ENCODE measurements around the gene PCDHA8. TPM values are rescaled to one million over a fixed set of nuclear protein-coding genes. Genes with fewer than 3 reads are reported as not detected.

PCDHA8 gene
- total and polyA plus RNA-seq, 9 of the 15 experiments (the other 6 are each of a cell fraction or from before 2014, with no cell fraction given): not detected

GRCh38 chr5:140808889-140809291 lies 32.1 kb upstream of the PCDHA8 start:
- Histone ChIP-seq H3K9me3 (replicated peaks; ENCODE audit: control insufficient read depth, insufficient read depth, low read depth, low read length) (no peaks in the 10 kb centered on the region; the same call in 1 of the 2 replicates), H3K27ac (ENCODE audit: extremely low read depth, low read depth, low read length) (no peak overlapping the region), H3K9ac (ENCODE audit: insufficient read depth in 1 of 2, low read depth in 2 of 2, low read length in 2 of 2) (no peak overlapping the region), H3K27me3 (ENCODE audit: control insufficient read depth in 2 of 2, insufficient read depth in 2 of 2, low read length in 2 of 2) (no peaks in the 10 kb centered on the region), H3K4me3 (no peak overlapping the region), H3K36me3 (ENCODE audit: control insufficient read depth, insufficient read depth, low read length) (no peaks in the 10 kb centered on the region), H4K20me1 (replicated peaks; ENCODE audit: control insufficient read depth, insufficient read depth, low read length) (no peaks in the 10 kb centered on the region), H3K9me1 (ENCODE audit: control insufficient read depth, insufficient read depth, low read length) (no peaks in the 10 kb centered on the region), H3K4me1 (replicated peaks in 1 of 2; ENCODE audit: control insufficient read depth in 2 of 2, insufficient read depth in 2 of 2, low read length in 2 of 2) (peaks cover 0 to 5% of the 10 kb centered on the region in 2 experiments; a peak in 2 of 5 replicates), H2AFZ (ENCODE audit: low read depth, low read length) (no peak overlapping the region), H3K79me2 (ENCODE audit: control insufficient read depth, insufficient read depth, low read length) (no peaks in the 10 kb centered on the region), H3K4me2 (ENCODE audit: insufficient read depth, low read length) (no peak overlapping the region)
- no peak for FAIRE-seq
- ChIA-PET POLR2A (no interaction called here), CTCF (ENCODE audit: low intra/inter-chr PET ratio) (no interaction called here)
- intact Hi-C loops (cut with micrococcal nuclease): no loop called here
- in situ Hi-C loops (cut with MboI): no loop called here
- WGBS (ENCODE audit: insufficient coverage, low coverage, missing lambda C conversion rate): 39% methylated on average over 32 of the region's 43 CpGs
- BruUV-seq (replicated peaks): no TSS peak
- ATAC-seq: no peak
- DNase-seq (ENCODE audit: extremely low read depth in 1 of 4, low spot score in 3 of 4): no peak
- TF ChIP-seq TEAD1 (CRISPR knock-in tag; IDR thresholded peaks at IDR 0.05) (no peak), ZNF280A (IDR thresholded peaks at IDR 0.05; ENCODE audit: low read depth, partially characterized antibody) (no peak), EP400 (IDR thresholded peaks at IDR 0.05) (no peak), PREB (CRISPR knock-in tag; IDR thresholded peaks at IDR 0.05) (no peak), JUND (IDR thresholded peaks at IDR 0.05; ENCODE audit: borderline replicate concordance, low read depth, low read length) (no peak), JUND (tag; IDR thresholded peaks at IDR 0.05; ENCODE audit: borderline replicate concordance, low read depth, low read length) (no peak), ZNF134 (CRISPR knock-in tag; conservative IDR thresholded peaks at IDR 0.05) (no peak), ZNF561 (CRISPR knock-in tag; conservative IDR thresholded peaks at IDR 0.05) (no peak), FUS (optimal IDR thresholded peaks at IDR 0.05; ENCODE audit: low read depth, low read length) (no peak), ZFP36 (IDR thresholded peaks at IDR 0.05; ENCODE audit: low read depth, low read length, partially characterized antibody) (no peak), TOE1 (IDR thresholded peaks at IDR 0.05; ENCODE audit: borderline replicate concordance) (no peak), TOE1 (CRISPR knock-in tag; IDR thresholded peaks at IDR 0.05; ENCODE audit: borderline replicate concordance, low read depth) (no peak)
- TF ChIP-seq, protein P1, sequence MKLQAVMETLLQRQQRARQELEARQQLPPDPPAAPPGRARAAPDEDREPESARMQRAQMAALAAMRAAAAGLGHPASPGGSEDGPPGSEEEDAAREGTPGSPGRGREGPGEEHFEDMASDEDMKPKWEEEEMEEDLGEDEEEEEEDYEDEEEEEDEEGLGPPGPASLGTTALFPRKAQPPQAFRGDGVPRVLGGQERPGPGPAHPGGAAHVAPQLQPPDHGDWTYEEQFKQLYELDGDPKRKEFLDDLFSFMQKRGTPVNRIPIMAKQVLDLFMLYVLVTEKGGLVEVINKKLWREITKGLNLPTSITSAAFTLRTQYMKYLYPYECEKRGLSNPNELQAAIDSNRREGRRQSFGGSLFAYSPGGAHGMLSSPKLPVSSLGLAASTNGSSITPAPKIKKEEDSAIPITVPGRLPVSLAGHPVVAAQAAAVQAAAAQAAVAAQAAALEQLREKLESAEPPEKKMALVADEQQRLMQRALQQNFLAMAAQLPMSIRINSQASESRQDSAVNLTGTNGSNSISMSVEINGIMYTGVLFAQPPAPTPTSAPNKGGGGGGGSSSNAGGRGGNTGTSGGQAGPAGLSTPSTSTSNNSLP (IDR thresholded peaks at IDR 0.05; ENCODE audit: borderline replicate concordance, low read depth, low read length): no peak
- TF ChIP-seq, protein P2, sequence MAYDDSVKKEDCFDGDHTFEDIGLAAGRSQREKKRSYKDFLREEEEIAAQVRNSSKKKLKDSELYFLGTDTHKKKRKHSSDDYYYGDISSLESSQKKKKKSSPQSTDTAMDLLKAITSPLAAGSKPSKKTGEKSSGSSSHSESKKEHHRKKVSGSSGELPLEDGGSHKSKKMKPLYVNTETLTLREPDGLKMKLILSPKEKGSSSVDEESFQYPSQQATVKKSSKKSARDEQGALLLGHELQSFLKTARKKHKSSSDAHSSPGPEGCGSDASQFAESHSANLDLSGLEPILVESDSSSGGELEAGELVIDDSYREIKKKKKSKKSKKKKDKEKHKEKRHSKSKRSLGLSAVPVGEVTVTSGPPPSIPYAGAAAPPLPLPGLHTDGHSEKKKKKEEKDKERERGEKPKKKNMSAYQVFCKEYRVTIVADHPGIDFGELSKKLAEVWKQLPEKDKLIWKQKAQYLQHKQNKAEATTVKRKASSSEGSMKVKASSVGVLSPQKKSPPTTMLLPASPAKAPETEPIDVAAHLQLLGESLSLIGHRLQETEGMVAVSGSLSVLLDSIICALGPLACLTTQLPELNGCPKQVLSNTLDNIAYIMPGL (CRISPR knock-in tag; IDR thresholded peaks at IDR 0.05): no peak
- TF ChIP-seq, protein P3, sequence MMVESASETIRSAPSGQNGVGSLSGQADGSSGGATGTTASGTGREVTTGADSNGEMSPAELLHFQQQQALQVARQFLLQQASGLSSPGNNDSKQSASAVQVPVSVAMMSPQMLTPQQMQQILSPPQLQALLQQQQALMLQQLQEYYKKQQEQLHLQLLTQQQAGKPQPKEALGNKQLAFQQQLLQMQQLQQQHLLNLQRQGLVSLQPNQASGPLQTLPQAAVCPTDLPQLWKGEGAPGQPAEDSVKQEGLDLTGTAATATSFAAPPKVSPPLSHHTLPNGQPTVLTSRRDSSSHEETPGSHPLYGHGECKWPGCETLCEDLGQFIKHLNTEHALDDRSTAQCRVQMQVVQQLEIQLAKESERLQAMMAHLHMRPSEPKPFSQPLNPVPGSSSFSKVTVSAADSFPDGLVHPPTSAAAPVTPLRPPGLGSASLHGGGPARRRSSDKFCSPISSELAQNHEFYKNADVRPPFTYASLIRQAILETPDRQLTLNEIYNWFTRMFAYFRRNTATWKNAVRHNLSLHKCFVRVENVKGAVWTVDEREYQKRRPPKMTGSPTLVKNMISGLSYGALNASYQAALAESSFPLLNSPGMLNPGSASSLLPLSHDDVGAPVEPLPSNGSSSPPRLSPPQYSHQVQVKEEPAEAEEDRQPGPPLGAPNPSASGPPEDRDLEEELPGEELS (CRISPR knock-in tag; IDR thresholded peaks at IDR 0.05; ENCODE audit: borderline replicate concordance): no peak
